Glomerular endothelial cell (primary cell): ENCODE results near the gene RCAN3. TPM values are rescaled to one million over a fixed set of nuclear protein-coding genes. Genes with fewer than 3 reads are reported as not detected.
"Not testable (repeated sequence)": the region's sequence is repeated elsewhere in the genome, so short reads cannot be mapped to it uniquely, and the experiment has no call there.

ENCODE experiments used
- DNase-seq: peaks from one replicate; pipeline ENCODE4 v3.0.0-alpha.2; 2011; ENCODE audit warnings: low read depth, low spot score; ENCODE audit errors: extremely low read depth
- total RNA-seq: library from RNA; depleted of rRNA; stranded (reverse); fragments of >200 nt; gene quantifications from 2 replicates; pipeline ENCODE4 v1.2.3, GENCODE V29; 2015

Gene RCAN3
- total RNA-seq, 1 donor from 2014 or later: 3.7 TPM

DNA sequence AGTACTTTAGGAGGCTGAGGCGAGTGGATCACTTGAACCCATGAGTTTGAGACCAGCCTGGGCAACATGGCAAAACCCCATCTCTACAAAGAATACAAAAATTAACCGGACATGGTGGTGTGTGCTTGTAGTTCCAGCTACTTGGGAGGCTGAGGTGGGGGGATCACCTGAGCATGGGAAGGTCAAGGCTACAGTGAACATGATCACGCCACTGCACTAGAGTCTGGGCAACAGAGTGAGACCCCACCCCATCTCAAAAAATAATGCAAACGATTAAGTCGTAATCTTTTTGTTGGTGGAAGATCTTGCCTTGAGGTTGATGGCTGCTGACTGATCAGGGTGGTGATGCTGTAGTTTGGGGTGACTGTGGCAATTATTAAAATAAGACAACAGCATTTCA lies 6.3 kb downstream of the RCAN3 start:
- DNase-seq: no peak

DNA sequence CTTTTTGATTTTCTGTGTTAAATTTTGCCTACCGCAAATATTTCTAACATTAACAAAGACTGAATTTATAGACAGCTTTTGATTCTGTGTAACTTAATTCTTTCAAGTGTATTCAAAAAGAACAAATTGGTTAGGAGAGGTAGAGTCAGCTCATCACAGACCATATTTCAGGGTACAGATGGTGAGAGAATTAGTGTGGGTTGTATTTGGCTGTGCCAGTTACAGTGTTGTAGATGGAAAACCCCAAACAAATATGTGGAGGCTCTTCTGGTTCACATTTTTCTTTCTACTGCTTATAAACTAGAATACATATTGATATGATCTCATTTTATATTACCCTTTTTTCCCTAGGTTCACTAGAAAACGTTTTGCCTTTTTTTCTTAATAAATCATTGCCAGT lies 11.1 kb downstream of the RCAN3 start:
- no peak for DNase-seq

DNA sequence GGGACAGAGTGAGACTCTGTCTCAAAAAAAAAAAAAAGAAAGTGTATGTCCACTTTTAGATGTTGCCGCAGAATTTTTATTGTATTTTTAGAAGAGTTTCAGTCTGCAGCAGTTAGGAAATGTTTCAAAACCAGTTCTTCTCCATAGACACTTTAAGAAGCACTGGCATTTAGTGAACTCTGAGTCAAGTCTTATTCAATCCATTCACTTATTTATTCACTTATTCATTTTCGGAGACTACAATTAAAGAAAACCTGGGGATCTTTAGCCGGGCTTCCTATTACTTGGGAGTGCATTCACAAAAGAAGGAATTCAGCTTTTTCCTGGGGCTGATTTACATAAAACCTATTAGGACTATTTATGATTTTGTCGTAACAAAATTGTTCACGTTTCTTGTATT lies 12.3 kb downstream of the RCAN3 start:
- DNase-seq: no peak

DNA sequence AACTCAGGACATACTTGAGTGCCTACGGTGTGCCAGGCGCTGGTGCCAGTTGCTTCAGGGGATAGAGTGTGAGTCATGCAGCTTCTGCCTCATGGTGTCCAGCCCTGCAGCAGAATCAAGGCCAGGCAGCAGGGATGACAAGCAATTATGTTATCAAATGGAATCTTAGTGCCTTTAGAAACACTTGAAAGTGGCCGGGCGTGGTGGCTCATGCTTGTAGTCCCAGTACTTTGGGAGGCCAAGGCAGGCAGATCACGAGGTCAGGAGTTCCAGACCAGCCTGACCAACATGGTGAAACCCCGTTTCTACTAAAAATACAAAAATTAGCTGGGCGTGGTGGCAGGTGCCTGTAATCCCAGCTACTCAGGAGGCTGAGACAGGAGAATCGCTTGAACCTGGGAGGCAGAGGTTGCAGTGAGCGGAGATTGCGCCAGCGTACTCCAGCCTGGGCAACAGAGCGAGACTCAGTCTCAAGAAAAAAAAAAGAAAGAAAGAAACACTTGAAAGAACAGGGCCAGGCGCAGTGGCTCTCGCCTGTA lies 13.1 kb downstream of the RCAN3 start:
- not testable (repeated sequence) for DNase-seq

DNA sequence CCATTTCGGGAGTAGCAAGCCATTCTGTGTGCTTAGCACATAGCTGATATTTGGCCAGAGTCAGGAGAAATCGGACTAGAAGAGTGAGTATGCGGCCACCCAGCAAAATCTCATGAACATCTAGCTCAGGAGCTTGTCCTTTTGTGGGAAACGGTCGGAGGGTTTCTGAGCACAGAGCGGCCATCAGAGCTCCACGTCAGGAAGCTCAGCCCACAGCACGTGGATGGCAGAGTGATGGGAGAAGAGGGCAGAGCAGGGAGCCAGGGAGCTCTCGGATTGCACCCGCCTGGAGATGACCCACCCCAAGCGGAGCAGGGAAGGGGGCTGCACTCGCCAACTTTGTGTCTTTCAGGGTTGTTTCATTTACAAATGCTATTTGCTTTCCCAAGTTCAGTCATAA lies 13.9 kb downstream of the RCAN3 start:
- DNase-seq: no peak

DNA sequence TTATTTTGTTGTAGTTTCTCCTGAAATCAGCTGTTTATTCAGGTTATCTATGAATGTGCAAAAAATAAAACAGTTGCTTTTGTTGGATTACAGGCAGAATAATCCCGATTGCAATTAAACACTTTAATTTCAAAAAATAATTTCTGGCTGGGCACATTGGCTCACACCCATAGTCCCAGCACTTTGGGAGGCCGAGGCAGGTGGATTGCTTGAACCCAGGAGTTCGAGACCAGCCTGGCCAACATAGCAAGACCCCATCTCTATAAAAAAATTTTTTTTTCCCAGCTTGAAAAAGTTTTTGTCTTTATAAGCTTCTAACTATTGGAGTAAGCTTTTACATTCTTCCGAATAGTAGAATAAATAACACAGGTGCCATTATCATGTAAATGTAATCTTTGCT lies 15.3 kb downstream of the RCAN3 start:
- no peak for DNase-seq

DNA sequence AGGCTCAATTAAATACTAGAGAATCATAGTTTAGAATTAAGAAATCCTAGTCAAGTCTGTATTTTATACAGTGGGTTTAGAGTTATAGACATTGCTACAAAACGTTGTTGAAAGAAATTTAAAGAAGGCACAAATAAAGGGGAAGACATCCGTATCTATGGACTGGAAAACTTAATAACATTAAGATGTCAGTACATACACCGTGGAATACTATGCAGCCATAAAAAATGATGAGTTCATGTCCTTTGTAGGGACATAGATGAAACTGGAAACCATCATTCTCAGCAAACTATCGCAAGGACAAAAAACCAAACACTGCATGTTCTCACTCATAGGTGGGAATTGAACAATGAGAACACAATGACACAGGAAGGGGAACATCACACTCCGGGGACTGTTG lies 17.6 kb downstream of the RCAN3 start:
- not testable (repeated sequence) for DNase-seq

DNA sequence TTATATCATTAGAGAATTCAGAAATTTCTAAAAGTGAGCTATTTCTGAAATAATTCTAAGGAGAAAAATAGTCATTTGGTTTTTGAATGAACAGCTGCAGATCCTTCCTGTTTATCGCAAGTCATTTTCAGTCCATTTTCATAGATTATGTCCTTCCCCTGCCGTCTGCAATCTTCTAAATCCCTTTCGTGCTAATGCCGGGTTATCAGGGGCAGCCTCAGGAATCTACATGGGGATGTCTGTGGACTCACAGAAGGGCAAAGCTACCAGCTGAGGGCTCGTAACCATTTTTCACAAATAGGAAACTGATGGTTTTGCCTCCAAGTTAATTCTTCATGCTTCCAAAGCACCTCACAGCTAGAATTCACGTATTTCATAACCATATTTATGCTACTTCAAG lies 23.0 kb downstream of the RCAN3 start:
- no peak for DNase-seq

DNA sequence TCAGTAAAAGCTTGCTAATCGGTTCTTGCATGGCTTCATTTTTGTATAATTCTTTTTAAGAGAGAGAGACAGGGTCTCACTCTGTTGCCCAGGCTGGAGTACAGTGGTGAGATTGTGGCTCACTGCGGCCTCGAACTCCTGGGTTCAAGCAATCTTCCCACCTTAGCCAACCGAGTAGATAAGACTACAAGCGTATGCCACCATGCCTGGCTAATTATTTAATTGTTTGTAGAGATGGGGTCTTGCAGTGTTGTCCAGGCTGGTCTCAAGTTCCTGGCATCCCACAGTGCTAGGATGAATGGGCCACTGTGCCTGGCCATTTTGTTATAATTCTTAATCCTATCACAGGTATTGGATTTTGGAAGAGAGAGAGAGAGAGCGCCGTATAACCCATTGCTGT lies 23.4 kb downstream of the RCAN3 start:
- DNase-seq: no peak

DNA sequence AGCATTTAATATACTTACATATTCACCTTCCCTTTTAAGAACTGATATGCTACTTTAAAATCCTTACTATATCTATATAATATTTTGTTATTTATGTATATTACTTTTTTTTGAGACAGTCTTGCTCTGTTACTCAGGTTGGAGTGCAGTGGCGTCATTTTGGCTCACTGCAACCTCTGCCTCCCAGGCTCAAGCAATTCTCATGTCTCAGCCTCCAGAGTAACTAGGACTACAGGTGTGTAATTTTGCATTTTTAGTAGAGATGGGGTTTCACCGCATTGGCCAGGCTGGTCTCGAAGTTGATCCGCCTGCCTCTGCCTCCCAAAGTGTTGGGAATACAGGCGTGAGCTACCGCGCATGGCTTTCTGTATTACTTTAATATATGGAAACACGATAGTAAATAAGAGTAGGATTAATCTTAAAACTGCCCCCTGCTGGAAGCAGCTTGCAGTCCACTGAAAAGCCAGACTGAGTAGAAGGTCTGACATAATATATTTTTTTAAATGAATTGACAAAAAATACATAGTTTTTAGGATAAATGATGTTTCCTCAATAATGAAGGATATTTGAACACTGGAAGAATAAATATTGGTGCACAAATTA lies 24.4 kb downstream of the RCAN3 start:
- peak; percentile 9 for DNase-seq

DNA sequence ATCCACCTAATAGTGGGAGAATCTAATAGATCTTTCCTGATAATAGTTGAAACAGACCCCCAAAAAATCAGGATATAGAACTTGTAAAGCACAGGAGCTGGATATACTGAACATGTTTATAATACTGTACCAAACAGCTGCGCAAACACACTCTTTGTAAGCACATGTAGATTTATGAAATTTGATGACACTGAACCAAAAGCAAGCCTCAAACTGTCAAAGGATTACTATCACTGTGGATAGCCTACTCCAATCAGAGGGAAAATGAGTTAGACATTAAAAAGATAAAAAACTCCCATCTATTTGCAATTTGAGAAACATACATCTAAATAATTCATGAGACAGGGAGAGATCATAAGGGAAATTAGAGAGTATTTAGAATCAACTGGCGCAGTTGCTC lies 26.1 kb downstream of the RCAN3 start:
- no peak for DNase-seq

DNA sequence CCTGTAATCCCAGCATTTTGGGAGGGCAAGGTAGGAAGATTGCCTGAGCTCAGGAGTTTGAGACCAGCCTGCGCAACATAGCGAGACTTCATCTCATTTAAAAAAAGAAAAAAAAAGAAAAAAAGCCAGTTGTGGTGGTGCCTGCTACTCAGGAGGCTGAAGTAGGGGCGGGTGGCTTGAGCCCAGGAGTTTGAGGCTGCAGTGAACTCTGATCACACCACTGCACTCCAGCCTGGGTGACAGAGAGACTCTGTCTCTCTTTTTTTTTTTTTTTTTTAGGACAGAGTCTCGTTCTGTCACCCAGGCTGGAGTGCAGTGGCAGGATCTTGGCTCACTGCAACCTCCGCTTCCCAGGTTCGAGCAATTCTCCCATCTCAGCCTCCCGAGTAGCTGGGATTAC lies 26.7 kb downstream of the RCAN3 start:
- DNase-seq: not testable (repeated sequence)

DNA sequence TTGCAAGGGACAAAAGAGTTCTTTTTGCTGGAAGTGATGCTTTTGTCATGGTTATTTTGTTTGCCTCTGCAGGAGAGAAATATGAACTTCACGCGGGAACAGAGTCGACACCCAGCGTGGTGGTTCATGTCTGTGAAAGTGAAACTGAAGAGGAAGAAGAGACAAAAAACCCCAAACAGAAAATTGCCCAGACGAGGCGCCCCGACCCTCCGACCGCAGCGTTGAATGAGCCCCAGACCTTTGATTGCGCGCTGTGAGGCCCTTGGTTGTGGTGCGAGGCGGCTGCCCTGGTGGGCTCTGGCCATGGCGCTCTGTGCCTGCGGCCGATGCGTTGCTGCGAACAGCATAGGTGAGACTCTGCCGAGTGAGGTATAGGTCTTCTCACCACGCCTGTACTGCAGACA lies 32.4 kb downstream of the RCAN3 start:
- DNase-seq: no peak

DNA sequence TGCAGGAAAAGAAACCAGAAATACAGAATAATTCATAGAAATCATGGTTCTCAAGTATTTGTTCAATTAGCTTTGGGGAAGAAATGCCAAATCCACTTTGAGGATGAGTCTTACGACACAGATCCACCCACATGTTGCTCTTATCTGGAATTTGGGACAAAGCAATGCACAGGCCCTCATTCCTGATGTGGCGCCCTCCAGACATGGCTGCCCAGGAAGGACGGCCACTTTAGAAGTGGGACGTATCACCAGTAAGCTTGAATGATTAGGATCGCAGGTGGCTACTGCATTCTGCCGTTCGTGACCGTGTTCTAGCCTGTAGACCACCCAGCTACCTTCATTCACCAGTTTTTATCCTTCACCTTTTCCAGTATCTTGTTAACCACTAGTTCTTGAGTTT lies 33.1 kb downstream of the RCAN3 start:
- DNase-seq: no peak

DNA sequence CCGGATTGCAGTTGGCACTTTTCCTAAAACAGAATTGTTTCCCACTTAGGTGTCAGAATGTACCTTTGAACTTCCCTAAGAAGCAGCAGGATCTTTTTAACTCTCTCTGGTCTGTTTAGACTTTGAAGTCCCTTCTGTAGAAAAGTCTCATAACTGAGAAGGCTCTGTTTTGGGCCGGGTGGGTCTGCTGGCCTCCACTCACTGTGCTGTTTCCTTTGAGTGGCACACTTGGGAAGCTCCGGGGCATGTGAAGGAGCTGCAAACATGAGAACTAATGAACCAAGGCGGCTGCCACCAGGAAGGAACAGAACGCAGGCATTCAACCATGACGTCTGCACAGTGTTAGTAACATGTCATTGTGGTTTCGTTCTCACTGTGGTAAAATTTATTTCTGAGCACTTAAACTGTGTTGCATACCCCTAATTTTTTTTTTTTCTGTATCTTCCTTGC lies 33.8 kb downstream of the RCAN3 start:
- no peak for DNase-seq

DNA sequence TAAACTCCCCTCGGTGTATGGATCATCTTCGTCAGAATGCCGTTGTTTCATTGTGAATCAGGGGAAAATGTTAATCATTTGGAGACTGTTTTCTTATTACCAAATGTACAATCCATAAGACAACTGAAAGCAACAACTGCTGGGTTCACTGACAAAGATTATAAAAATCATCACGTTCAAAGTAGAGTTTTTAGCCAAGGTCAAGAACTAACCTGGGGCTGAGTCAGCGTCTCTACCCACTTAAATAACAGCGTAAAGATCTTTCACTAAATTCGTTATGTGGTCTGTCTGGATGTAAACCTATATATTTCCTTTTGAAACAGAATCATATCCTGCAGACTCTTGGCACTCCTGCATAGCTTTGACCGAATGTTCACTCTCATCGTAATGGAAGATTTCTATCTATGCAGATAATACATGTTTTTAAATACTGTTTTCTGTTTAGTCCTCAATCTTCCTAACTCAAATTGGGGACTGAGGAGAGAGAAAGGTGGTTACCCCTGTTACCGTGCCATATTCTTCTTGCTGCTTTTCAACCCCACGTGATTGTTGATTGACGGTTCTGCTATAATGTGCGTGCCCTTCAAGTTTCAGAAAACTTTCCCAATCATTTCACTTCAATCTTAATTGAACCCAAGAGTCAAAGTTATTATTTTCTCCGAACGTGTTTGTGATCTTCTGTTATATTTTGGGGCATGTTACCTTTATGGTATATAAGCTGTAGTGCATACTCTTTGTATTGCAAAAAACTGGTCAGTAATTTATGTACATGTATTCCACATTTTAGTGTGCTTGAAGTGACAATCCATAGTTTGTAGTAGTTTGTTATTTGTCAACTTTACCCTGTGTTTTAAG lies 37.6 kb downstream of the RCAN3 start:
- no peak for DNase-seq

DNA sequence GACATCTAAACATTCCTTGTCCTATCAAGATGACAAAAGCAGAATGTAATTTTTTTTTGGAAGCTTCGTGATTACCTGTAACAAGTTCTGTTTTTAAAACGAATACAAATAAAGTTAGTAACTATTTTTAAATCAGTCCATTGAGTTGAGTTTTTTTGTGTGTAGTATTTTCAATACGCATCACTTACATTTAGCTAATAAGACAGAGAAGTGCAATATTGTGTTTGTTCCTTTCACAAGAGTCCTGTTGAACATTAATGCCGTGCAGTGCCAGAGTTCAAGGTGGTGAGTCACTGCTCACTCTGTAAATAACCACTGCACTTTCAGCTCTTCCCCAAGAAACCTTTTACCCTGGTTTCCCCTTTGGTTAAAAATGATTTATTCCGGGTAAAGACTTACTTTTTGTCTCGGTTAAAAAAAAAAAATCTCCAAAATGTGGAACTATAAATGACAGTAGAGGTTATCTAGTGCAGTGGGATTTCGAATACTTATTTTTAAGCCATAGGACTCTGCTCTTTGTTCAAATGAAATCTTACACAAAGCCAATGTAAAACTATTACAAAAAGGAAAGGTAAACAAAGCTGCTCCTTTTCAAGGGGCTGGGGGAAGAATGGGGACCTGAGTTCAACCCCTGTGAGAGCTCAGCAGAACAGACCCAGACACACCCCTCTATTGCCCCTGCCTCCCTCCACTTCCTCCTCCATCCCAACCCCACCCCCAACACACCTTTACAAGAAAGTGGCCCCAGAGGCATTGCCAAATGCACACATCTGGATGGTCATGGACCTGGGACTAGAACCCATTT lies 38.5 kb downstream of the RCAN3 start:
- no peak for DNase-seq

DNA sequence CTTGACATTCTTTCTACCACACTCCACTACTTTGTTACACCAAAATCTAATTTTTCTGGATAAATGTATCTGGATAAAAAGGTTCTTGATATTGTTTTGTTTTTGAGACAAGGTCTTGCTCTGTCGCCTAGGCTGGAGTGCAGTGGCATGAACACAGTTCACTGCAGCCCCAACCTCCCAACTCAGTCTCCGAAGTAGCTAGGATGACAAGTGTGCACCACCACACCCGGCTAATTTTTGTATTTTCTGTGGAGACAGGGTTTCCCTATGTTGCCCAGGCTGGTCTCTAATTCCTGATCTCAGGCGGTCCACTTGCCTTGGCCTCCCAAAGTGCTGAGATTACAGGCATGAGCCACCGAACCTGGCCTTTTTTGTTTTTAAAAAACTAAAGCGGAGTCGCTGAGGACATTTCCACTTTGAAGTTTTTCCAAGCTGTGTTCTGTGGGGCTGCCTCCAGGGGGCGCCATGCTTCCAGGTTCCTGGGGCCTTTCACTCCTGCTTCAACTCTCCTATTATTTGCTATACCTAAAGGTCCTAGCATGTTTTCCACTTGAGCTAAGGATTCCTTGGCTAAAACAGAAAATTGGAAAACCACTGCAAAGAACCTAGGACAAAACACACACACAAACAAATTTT lies 39.2 kb downstream of the RCAN3 start:
- no peak for DNase-seq

DNA sequence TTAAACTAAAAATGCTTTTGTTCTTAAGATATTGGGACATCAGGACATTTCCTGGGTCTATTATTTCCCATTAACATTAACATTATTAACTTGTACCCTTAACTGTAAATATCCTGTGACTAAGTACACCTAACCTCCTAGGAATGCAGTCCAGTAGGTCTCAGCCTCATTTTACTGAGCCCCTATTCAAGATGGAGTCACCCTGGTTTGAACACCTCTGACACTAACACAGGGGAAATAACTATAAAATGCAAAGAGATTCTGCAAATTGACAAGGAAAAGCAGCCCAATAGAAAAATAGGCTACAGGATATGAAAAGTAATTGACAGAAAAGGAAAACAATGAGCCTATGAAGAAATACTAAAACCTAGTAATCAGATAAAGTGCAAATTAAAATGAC lies 41.6 kb downstream of the RCAN3 start:
- no peak for DNase-seq

DNA sequence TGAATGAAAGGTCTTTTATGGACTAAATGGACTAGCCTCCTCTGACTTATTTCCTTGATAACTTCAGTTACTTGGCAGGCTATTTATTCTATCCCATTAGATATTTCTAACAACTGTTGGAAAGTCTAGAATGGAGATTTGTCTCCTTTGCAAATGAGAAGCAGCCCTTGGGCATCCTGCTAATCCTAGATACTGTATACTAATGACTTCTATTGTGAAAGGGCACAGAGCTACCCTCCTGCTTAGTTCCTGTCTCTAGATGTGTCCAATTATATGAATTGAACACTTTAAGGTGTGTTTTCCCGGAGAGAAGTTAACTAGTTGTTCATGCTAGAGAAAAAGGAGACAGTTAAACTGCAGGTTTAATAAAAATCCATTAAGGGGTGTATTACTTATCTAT lies 43.0 kb downstream of the RCAN3 start:
- no peak for DNase-seq

DNA sequence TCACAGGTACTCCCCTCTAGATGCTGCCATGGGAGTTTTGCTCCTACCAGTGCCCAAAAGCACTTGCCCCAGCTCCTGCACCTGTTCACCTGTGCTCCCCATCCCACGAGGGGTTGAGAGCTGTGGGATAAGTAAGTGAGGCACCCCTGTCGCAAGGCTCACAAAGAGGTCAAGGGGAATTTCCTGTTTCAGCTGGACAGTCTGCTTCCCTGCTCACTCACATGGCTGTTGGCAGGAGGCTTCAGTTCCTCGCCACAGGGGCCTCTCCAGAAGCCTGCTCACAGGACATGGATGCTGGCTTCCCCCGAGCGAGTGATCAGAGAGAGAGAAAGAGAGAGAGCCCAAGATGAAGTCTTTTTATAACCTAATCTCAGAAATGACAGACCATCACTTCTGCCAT lies 44.6 kb downstream of the RCAN3 start:
- no peak for DNase-seq
